Endothelial cell (in vitro differentiated cells): ENCODE measurements around the gene CCM2. TPM values are rescaled to one million over a fixed set of nuclear protein-coding genes. Genes with fewer than 3 reads are reported as not detected.
"Not testable (repeated sequence)": the region's sequence is repeated elsewhere in the genome, so short reads cannot be mapped to it uniquely, and the experiment has no call there.

Experiments
- DNase-seq: peaks from one replicate; pipeline ENCODE4 v3.0.0; 2021; ENCODE audit warnings: low spot score
- H3K27ac Mint-ChIP-seq: one replicate; pipeline ENCODE4 v1.8.0; 2021; ENCODE audit warnings: mixed read lengths, inconsistent platforms; ENCODE audit not compliant: unreplicated experiment
- H3K27me3 Mint-ChIP-seq: one replicate; pipeline ENCODE4 v1.8.0; 2021; ENCODE audit warnings: mild to moderate bottlenecking, moderate library complexity, mixed read lengths, inconsistent platforms; ENCODE audit not compliant: unreplicated experiment
- H3K36me3 Mint-ChIP-seq: one replicate; pipeline ENCODE4 v1.8.0; 2021; ENCODE audit warnings: mild to moderate bottlenecking, low read depth, mixed read lengths, inconsistent platforms; ENCODE audit not compliant: unreplicated experiment
- H3K4me1 Mint-ChIP-seq: one replicate; pipeline ENCODE4 v1.8.0; 2021; ENCODE audit warnings: mild to moderate bottlenecking, mixed read lengths, inconsistent platforms; ENCODE audit not compliant: unreplicated experiment
- H3K4me3 Mint-ChIP-seq: one replicate; pipeline ENCODE4 v1.8.0; 2021; ENCODE audit warnings: mild to moderate bottlenecking, mixed read lengths, inconsistent platforms; ENCODE audit not compliant: unreplicated experiment
- H3K9me3 Mint-ChIP-seq: one replicate; pipeline ENCODE4 v1.8.0; 2021; ENCODE audit warnings: mixed read lengths, inconsistent platforms; ENCODE audit not compliant: unreplicated experiment
- CTCF ChIP-seq: fragments of 200-600 bp; sonication (generic); IDR thresholded peaks from one replicate; pipeline ENCODE4 v1.5.0; 2021; ENCODE audit warnings: antibody characterized with exemption; ENCODE audit not compliant: unreplicated experiment
- total RNA-seq: library from RNA; stranded (reverse); fragmentation: NEBNext Ultra II Directional; extraction: Animal tissue kit (Norgen Biotek cat#: 25700); gene quantifications from one replicate; pipeline ENCODE4 v1.2.1, GENCODE V29; 2021; ENCODE audit not compliant: unreplicated experiment

CCM2 gene
- total RNA-seq, 1 donor from 2014 or later: 59.8 TPM

DNA sequence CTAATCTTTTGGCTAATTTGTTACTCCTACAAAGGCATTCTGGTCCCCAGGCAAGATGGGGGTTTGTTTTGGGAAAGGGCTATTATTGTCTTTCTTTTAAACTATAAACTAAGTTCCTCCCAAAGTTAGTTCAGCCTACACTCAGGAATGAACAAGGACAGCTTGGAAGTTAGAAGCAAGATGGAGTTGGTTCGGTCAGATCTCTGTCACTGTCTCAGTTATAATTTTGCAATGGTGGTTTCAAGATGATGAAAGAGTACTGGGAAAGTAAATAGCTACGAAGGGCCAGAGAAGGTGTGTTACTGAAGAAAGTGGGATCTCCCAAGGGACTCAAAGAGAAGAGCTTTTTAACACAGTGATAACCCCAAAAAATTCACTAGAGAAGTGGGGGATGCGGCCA is 10.9 kb upstream of the CCM2 start:
- peaks cover 9% of the 10 kb centered on the region for H3K27me3 Mint-ChIP-seq
- no peaks in the 10 kb centered on the region for H3K9me3 Mint-ChIP-seq
- no peak overlapping the region for H3K4me3 Mint-ChIP-seq
- peaks cover 40% of the 10 kb centered on the region for H3K4me1 Mint-ChIP-seq
- DNase-seq: no peak
- no peak for TF ChIP-seq CTCF
- peak overlapping the region; percentile 10 for H3K27ac Mint-ChIP-seq
- H3K36me3 Mint-ChIP-seq: peaks cover 12% of the 10 kb centered on the region

GRCh38 chr7:44990109-44991023 is 9.6 kb upstream of the CCM2 start:
- TF ChIP-seq CTCF: no peak
- no peak overlapping the region for H3K4me3 Mint-ChIP-seq
- DNase-seq: no peak
- H3K9me3 Mint-ChIP-seq: no peaks in the 10 kb centered on the region
- H3K36me3 Mint-ChIP-seq: peaks cover 3% of the 10 kb centered on the region
- peak overlapping the region; percentile 39 for H3K27ac Mint-ChIP-seq
- peaks cover 41% of the 10 kb centered on the region for H3K4me1 Mint-ChIP-seq
- peaks cover 7% of the 10 kb centered on the region for H3K27me3 Mint-ChIP-seq

DNA sequence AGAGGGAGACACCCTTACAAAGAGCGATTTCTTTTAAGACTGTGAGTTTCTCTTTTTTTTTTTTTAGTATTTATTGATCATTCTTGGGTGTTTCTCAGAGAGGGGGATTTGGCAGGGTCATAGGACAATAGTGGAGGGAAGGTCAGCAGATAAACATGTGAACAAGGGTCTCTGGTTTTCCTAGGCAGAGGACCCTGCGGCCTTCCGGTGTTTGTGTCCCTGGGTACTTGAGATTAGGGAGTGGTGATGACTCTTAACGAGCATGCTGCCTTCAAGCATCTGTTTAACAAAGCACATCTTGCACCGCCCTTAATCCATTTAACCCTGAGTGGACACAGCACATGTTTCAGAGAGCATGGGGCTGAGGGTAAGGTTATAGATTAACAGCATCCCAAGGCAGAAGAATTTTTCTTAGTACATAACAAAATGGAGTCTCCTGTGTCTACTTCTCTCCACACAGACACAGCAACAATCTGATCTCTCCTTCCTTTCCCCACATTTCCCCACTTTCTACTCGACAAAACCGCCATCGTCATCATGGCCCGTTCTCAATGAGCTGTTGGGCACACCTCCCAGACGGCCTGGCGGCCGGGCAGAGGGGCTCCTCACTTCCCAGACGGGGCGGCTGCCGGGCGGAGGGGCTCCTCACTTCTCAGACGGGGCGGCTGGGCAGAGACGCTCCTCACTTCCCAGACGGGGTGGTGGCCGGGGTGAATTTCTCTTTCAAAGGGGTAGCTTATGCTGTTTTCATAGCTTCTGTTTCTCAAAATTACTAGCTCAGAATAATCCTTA is 7.8 kb upstream of the CCM2 start:
- Mint-ChIP-seq H3K27me3 (peaks cover 12% of the 10 kb centered on the region), H3K4me3 (peak overlapping the region; percentile 18), H3K4me1 (peaks cover 42% of the 10 kb centered on the region)
- H3K27ac Mint-ChIP-seq, H3K9me3 Mint-ChIP-seq, H3K36me3 Mint-ChIP-seq, DNase-seq: not testable (repeated sequence)

- Mint-ChIP-seq H3K4me1 (peaks cover 40% of the 10 kb centered on the region), H3K9me3 (no peaks in the 10 kb centered on the region), H3K27me3 (peaks cover 8% of the 10 kb centered on the region), H3K27ac (peak overlapping the region; percentile 99), H3K4me3 (peak overlapping the region; percentile 12), H3K36me3 (peaks cover 4% of the 10 kb centered on the region)
- DNase-seq: peak; percentile 51
- TF ChIP-seq CTCF: no peak
Observed at GRCh38 chr7:44994877-44995554, 5.0 kb upstream of the CCM2 start.
